GM18499 (cell line): ENCODE measurements around the gene TTC9B.

Experiments used
- ATAC-seq: cut with Tn5 transposase; IDR thresholded peaks from one replicate; pipeline ENCODE4 v1.9.1; 2021; ENCODE audit warnings: moderate number of reproducible peaks; ENCODE audit not compliant: insufficient read depth, unreplicated experiment

The TTC9B gene

DNA sequence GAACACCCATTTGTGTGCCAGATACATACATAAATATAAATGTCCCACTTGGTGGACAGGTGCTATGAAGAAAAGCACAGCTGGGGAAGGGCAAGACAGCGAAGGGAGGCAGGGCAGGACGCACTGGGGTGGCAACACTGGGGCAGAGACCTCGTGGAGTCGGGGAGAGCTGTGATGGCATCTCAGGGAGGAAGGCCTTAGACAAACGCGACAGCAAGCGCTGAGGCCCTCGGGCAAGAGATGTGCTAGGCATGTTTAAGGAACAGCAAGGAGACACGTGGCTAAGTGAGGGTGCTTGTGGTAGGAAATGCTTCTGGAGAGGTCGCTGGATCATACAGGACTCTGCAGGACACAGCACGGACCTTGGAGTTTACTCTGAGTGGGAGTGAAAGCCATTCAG is 31.6 kb upstream of the TTC9B start:
- ATAC-seq = no peak

DNA sequence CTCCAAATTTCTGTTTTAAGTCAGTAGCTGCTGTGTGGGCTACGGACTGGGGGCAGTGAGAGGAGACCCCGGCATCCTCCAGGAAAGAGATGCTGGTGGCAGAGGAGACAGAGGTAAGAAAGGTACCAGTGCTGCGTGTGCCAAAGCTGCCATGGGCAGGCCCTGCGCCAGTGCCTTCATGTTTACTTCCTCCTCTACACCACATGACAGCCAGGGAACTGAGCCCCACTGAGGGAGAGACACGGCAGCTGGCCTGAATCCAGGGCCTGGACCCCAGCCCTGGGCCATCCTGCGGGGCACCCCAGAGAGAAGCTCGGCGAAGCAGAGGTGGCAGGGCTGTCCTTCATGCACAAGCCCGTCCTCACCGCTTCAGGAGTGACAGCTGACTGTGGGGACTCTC is 31.0 kb upstream of the TTC9B start:
- no peak for ATAC-seq

DNA sequence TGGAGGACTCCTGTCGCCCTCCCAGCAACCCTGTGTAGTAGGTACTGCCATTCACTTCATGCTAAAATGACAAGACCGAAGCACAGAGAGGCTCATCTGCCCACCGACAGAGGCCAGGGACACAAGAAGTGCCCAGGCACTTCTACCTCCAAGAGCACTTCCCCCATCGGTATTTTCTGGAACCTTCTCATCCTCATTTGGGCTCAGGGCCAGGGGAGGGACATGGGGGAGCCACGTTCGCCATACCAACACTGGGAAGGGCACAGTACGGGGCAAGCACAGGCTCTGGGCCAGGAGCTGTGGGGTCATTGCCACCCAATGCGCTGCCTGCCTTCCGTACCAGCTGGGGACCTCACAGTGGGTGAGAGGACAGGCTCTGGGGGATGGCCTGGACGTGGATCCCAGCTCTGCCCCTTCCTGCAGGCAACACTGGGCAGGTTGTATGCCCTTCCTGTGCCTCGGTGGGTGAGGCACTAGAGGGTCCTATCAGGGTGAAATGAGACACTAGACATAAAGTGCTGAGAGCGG is 29.6 kb upstream of the TTC9B start:
- no peak for ATAC-seq

DNA sequence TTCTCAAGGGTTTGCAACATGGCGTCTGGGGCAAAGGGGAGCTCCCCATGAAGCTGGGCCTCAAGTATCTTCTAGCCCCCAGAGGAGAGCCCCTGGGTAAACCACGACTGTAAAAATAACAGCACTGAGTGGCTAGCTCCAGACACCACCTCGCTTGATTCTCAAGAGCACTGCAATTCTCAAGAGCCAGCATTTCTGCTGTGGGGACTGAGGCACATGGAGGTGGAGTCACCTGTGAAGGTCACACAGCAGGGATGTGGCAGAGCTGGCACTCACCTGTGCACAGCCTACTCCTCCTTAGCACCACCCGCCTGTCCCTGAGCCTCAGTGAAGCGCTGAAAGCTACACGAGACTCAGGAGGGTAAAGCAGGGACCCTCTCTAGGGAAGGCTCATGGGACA is 29.0 kb upstream of the TTC9B start:
- ATAC-seq = no peak

DNA sequence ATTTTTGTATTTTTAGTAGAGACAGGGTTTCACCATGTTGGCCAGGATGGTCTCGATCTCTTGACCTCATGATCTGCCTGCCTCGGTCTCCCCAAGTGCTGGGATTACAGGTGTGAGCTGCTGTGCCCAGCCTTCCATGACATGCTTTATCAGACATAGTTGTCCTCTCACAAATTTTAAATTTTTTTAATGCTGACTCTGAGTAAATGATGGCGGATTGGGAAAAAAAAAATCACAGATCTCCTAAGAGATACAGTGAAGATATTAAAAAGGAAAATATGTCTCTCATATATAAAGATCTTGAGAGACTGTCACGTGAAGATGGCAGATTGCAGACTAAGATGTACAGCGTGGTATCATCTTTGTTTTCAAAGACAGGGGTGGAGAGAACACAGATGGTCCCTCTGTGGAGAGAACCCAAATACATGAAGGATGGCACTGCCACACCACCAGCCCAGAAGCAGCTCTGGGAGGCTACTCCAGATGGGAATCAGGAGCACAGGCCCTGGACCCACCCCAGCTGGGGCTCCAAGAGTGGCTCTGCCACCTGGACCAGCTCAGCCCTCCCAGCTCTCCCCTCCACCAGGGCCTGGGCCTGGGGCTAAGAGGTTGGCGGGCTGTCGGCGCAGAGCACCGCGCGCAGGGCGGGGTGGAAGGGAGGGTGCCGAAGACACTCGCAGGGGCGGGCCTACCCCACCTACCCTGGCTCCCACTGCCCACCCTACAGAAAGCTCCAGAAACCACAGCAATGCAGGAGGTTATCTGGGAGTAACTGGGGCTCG is 28.3 kb upstream of the TTC9B start:
- no peak for ATAC-seq

DNA sequence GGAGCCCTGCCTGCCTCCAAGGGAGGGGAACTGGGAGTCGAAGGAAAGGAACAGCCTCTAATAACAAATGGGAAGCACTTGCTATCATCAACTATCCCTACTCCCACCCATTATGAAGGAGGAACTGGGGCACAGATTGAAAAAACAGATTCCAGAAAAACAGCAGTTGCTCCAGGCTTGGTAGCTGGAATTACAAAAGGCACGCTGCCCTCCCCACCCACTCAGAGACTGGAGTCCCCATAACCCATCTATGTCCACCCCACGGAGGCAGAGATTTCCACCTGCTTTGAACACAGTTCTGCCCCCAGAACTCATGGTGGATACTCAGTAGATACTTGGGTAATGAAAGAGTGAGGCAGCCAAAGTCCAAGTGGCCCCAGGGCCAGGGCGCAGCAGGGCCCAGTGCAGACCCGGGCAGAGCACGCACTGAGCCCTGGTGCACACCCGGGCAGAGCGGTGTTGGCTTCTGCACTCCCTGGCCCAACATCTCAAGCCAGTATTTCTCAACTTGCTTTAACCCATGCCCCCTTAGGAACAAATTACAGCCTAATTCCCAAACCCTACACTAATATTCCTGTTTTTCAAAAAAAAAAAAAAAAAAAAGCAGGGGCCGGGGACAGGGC is 27.4 kb upstream of the TTC9B start:
- ATAC-seq = no peak

DNA sequence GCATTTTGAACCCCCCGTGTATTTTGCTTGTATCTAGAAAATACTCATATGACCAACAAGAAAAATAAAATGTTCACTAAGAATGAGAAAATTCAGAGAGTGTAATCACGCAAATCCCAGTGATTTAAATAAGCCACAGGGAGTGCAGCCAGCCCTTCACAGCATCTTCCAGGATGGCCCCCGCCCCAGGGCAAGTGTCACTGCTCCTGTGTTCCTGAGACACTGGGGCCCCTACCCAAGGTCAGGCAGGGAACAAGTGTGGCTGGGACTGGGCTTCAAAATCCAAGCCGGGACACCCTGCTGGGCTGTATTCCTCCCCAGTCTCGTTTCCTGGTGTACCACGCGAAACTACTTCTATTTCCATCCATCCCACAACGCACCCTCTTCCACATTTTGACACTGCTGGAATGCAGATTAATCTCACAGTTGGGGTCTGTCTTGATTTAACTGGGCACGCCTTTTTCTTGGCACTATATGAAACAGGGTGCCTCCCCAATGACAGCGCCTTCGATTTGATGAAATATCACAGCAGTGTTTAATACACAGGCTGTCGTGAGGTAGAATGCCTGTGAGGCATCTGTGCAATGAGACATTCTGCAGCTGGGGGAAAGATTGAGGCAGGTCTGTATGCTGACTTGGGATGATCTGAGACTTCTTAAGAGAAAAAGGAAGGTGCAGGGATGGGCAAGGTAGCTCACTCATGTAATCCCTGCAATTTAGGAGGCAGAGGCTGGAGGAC is 26.6 kb upstream of the TTC9B start:
- ATAC-seq = no peak

DNA sequence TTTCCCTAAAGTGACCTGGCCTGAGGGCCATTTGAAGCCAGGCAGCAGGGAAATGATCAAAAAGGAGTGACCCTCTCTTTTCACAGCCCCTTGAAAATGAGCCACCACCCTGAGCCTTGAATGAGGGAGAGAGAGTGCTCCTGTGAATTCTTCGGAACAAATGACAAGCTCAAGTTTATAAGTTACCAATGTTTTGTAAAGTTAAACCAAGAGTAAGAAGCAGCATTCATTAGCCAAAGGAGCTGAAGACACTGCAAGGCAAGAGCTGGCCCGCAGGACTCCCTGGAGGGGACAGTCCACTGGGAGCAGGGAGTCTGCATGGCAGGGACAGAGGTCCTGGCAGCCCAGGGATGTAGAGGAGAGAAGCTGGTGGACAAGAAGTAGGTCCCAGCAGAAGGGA is 25.0 kb upstream of the TTC9B start:
- ATAC-seq = no peak

DNA sequence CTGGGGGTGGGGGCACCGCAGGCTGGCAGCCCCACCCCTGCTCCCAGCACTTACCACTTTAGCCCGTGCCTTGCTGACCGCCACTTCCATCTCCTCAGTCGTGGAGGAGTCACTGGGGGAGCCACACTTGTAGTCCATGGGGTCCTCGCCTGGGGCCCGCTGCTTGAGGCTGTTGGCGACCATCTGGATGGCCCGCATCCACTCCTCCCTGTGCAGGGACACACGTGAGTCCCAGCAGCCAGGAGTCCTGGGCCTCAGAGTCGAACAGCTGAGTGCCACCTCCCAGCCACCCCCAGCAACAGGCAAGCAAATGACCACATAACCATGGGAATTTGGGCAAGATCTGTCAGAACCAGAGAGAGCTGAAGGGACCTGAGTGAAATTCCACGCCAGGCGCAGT is 24.3 kb upstream of the TTC9B start:
- no peak for ATAC-seq

DNA sequence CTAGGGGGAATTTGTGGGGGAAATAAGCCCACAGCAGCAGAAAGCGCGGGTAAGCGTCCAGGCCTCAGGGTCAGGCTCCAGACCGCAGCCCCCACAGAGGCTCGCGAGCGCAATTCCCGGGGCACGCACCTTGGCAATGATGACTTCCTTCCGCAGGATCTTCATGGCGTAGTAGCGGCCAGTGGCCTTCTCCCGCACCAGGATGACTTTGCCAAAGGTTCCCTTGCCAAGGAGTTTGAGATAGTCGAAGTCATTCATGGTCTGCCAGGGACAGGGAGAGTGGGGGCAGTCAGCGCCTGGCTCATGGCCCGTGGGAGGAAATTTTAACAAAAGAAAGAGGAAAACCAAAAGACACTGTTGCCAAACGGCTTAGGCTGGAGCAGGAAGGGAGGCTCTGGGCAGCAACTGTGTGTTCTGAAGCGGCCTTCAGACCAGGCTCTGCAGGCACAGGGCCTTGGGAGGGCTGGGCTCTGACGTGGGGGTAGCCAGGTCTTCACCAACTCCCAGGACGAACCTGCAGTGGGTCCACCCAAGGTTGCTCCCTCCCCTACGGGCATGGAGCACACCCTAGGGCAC is 23.7 kb upstream of the TTC9B start:
- ATAC-seq = no peak

DNA sequence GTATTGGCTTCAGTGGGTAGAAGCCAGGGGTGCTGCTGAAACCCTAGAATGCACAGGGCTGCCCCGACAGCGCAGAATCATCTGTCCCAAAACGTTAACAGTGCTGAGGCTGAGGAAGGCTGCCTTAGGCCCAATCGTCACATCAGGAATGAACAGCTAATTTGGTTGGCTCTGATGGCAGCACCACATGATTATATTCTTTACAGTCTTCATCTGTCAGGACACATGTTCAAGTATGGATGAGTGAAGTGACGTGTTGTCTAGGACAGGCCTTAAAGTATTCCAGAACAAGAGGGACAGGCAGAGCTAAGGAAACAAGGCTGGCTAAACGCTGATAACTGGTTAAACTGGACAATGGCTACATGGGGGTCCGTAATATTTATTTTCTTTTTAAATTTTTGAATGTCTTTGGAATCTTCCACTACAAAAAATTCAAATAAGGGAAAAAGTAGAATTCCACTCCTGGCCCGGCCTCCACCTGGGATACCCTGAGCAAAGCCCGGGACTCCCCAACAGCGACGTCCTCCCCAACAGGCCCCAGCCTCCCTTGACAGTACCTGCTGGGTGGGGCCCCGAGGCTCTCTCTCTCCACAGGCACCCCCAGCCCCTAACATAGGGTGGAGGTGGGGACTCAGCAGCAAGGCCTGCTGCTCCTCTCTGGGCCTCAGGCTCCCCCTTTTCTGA is 23.1 kb upstream of the TTC9B start:
- no peak for ATAC-seq

DNA sequence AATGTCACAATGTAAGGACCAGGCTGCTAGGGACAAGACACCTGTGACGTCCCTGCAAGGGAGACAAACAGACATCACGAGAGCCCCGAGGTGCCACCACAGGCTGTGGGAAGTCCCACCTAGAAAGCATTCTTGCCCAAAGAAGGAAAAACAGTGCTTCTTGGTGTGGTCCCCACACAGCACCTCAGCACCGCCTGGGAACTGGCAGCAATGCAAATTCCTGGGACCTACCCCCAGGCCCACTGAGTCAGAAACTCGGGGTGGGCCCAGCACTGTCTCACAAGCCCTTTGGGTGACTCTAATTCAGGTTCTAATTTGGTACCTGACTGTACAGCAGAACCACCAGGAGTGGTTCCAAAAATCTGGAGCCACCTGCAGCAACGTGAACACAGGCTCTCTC is 22.1 kb upstream of the TTC9B start:
- no peak for ATAC-seq

DNA sequence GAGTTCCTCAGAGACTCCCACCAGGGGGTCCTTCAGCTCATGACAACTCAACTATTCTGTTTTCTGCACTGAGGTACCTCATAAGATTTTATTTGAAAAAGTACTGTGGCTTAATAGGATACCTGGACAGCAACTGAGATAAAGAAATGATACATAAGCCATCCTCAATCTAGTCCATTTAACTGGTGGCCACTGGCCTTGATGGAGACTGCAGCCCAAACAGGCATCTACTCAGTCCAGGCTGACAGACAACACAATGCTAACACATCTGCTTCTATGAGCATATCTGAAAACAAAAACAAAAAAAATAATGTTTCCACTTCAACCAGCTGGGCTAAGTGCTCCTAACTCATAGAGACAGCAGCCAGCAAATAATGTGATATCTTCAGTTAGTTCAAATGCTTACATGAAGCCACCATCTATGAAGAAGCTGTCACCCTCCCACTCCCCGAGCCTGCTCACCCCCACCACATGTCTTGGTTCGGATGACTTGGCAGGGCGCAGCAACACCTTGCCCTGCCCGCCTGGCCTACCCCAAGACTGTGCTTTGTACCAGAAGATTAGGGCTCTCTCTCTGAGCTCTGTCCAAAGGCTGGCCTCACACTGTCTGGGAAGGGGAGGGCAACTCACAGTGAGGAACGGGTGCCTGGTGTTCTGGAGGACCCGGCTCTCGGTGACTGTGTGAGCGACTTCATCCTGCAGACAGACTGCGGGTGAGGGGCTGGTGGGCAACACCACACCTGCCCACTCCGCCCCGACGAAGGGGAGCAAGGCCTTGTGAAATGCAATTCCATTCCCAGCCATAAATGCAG is 21.4 kb upstream of the TTC9B start:
- no peak for ATAC-seq

DNA sequence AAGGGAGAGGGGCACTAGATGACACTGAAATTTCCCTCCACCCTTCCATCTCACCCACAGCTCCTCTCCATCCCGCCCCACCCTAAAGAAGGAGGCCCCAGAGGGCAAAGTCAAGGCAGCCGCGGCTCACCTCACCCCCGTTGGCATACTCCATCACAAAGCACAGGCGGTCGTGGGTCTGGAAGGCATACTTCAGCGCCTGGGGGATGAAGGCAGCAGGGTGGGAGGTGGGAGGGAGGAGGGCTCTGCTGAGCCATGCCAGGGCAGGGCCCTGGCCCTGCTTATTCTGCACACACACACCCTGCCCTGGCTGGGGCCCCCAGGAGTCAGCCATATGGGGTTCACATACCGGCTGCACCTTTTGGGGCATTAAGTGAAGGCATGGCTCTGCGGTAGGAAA is 20.6 kb upstream of the TTC9B start:
- no peak for ATAC-seq

DNA sequence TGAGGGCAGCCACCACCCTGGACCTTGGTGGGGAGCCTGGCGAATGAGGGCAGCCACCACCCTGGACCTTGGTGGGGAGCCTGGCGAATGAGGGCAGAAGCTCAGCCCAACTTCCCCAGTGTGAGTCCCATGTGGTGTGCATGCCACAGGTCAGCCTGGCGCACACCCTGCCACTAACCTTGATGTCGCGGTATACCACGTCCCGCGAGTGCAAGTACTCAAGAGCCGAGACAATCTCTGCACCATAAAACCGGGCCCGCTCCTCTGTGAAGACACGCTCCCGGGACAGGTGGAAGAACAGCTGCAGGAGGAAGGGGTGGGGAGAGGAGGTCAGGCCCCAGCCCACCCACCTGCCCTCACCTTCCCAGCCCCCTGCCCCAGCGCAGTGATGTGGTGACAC is 19.6 kb upstream of the TTC9B start:
- no peak for ATAC-seq

DNA sequence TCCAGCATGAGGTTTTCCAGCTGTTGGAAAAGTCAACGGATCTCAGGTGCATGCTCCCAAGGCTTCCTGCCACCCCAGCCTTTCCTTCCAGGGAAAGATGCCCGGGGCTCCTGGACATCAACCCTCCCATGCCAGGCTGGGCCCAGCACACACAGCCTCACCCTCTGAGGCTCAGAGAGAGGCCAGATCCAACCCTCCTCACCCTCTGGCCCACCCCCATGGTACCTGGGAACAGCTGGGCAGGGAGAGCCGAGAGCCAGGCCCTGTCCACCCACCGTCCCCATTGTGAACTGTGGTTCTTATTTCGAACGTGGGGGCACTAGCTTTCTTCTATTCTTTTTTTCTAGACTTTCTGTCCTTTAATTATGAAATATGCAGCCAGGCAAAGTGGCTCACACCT is 18.2 kb upstream of the TTC9B start:
- no peak for ATAC-seq

DNA sequence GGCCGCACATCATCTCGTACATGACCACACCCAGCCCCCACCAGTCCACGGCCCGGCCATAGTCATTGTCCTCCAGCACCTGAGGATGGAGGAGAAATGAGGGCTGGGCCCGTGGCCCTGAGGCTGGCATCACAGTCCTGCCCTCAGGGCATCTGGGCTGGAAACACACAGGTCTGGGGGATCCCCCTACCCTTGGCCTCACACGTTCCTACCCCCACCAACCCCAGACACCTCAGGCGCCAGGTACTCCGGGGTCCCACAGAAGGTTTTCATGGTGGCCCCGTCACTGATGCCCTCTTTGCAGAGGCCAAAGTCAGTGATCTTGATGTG is 17.8 kb upstream of the TTC9B start:
- ATAC-seq = no peak

DNA sequence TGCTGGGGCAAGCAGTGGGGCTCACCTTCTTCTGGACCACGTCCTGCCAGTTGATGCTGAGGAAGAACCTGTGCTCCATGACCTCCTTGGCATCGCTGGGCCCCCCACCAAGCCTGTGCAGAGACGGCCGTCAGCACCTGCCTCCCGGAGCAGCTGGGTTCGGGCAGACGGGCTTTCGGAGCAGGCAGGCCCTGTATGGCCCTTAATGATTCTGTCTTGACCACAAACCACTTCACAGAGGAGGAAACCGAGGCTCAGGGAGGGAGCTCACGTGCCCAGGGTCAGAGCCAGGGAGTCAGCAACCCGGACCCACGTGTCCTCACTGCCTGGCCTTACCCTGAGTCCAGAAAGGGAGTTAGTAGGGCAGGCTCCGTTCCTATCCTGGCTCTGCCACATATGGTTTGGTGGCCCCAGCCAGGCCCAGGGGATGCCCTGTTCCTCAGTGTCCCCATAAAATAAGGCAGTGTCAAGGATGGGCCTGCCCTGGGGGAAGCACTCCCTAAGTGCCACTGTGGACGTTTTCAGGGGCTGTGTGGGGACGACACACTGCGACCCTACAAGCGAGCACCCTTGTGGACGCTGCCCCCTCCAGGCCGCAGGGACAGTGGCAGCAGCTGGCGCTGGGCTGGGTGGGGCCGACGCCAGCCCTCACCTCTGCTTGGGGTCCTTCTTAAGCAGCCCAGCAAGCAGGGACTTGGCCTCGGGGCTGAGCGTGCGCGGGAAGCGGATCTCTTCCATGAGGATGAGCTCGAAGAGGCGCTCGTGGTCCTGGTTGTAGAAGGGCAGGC is 17.2 kb upstream of the TTC9B start:
- ATAC-seq = no peak
